Memory B cell (primary cell): ENCODE results near the gene GASK1B.

Source experiments
- ATAC-seq: fragments of 150-1000 bp; cut with Tn5 transposase; 2 replicates; pipeline ENCODE4 v1.10.0; 2021; ENCODE audit warnings: low read depth, mild to moderate bottlenecking, moderate library complexity
- DNase-seq, 2 donors: peaks; one replicate each; pipeline ENCODE4 v3.0.0; 2022; ENCODE audit warnings: low spot score in 2 of 2
- H3K27ac Mint-ChIP-seq: one replicate; pipeline ENCODE4 v1.8.0; 2022; ENCODE audit warnings: mild to moderate bottlenecking, moderate library complexity, mixed read lengths
- H3K27me3 Mint-ChIP-seq: one replicate; pipeline ENCODE4 v1.8.0; 2022; ENCODE audit warnings: mixed read lengths
- H3K36me3 Mint-ChIP-seq: one replicate; pipeline ENCODE4 v1.8.0; 2022; ENCODE audit warnings: mild to moderate bottlenecking, mixed read lengths
- H3K4me1 Mint-ChIP-seq: one replicate; pipeline ENCODE4 v1.8.0; 2022; ENCODE audit warnings: mixed read lengths
- H3K4me3 Mint-ChIP-seq: one replicate; pipeline ENCODE4 v1.8.0; 2022; ENCODE audit warnings: mild to moderate bottlenecking, moderate library complexity, mixed read lengths
- H3K9me3 Mint-ChIP-seq: one replicate; pipeline ENCODE4 v1.8.0; 2022; ENCODE audit warnings: mixed read lengths

GASK1B gene

GRCh38 chr4:158172261-158173258 lies at the start of gene GASK1B:
Gene GASK1B (minus strand): TSS chr4:158173025. CDS start chr4:158171375, 1,650 bp downstream.
- no peaks in the 10 kb centered on the region for H3K36me3 Mint-ChIP-seq
- H3K4me1 Mint-ChIP-seq: peaks cover 2% of the 10 kb centered on the region
- H3K9me3 Mint-ChIP-seq: no peaks in the 10 kb centered on the region
- no peak within 1 kb of the TSS for H3K4me3 Mint-ChIP-seq
- no peak for DNase-seq
- ATAC-seq: no peak
- no peaks in the 10 kb centered on the region for H3K27me3 Mint-ChIP-seq
- H3K27ac Mint-ChIP-seq: no peak within 1 kb of the TSS

- ATAC-seq (no peak), DNase-seq (no peak)
- no peaks in the 10 kb centered on the region for H3K4me1 Mint-ChIP-seq
- peaks cover 2% of the 10 kb centered on the region for H3K27me3 Mint-ChIP-seq
- no peak overlapping the region for H3K4me3 Mint-ChIP-seq
- peaks cover 1% of the 10 kb centered on the region for H3K9me3 Mint-ChIP-seq
- H3K36me3 Mint-ChIP-seq: no peaks in the 10 kb centered on the region
- H3K27ac Mint-ChIP-seq: no peak overlapping the region
These were observed 46.8 kb upstream of the GASK1B start for GRCh38 chr4:158219623-158220022.

GRCh38 chr4:158217763-158218162 lies 44.9 kb upstream of the GASK1B start:
- H3K27ac Mint-ChIP-seq: no peak overlapping the region
- DNase-seq (no peak), ATAC-seq (no peak)
- H3K4me3 Mint-ChIP-seq: no peak overlapping the region
- H3K27me3 Mint-ChIP-seq: no peaks in the 10 kb centered on the region
- no peaks in the 10 kb centered on the region for H3K36me3 Mint-ChIP-seq
- H3K9me3 Mint-ChIP-seq: peaks cover 1% of the 10 kb centered on the region
- no peaks in the 10 kb centered on the region for H3K4me1 Mint-ChIP-seq

GRCh38 chr4:158214856-158215255 lies 42.0 kb upstream of the GASK1B start:
- H3K27ac Mint-ChIP-seq: no peak overlapping the region
- H3K4me3 Mint-ChIP-seq: no peak overlapping the region
- ATAC-seq (no peak), DNase-seq (no peak)
- H3K27me3 Mint-ChIP-seq: peaks cover 4% of the 10 kb centered on the region
- H3K36me3 Mint-ChIP-seq: no peaks in the 10 kb centered on the region
- no peaks in the 10 kb centered on the region for H3K9me3 Mint-ChIP-seq
- H3K4me1 Mint-ChIP-seq: no peaks in the 10 kb centered on the region

GRCh38 chr4:158213466-158213865 lies 40.6 kb upstream of the GASK1B start:
- Mint-ChIP-seq H3K27me3 (peaks cover 4% of the 10 kb centered on the region), H3K4me1 (no peaks in the 10 kb centered on the region), H3K9me3 (no peaks in the 10 kb centered on the region), H3K27ac (no peak overlapping the region), H3K36me3 (no peaks in the 10 kb centered on the region), H3K4me3 (no peak overlapping the region)
- no peak for DNase-seq
- no peak for ATAC-seq

DNA sequence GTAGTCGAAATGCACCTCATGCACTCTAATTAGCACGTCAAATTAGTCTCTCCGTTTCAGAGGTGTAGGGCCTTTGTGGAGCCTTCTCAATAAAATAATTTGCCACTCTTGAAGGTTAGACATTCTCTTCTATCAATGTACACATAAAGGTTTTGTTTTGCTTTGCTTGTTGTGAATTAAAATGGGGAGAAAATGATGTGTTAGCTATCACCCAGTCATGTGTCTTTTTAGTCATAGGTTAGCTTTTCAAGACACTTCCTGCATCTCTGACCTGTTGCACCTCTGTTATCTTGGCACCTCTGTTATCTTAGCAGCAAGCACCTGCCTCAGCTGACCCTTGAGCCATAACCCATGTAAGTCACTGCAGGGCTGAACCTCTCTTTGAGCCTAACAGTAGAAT lies 38.4 kb upstream of the GASK1B start:
- H3K36me3 Mint-ChIP-seq: no peaks in the 10 kb centered on the region
- peaks cover 4% of the 10 kb centered on the region for H3K27me3 Mint-ChIP-seq
- H3K27ac Mint-ChIP-seq: no peak overlapping the region
- no peak overlapping the region for H3K4me3 Mint-ChIP-seq
- peaks cover 1% of the 10 kb centered on the region for H3K9me3 Mint-ChIP-seq
- H3K4me1 Mint-ChIP-seq: no peaks in the 10 kb centered on the region
- DNase-seq (no peak), ATAC-seq (no peak)

DNA sequence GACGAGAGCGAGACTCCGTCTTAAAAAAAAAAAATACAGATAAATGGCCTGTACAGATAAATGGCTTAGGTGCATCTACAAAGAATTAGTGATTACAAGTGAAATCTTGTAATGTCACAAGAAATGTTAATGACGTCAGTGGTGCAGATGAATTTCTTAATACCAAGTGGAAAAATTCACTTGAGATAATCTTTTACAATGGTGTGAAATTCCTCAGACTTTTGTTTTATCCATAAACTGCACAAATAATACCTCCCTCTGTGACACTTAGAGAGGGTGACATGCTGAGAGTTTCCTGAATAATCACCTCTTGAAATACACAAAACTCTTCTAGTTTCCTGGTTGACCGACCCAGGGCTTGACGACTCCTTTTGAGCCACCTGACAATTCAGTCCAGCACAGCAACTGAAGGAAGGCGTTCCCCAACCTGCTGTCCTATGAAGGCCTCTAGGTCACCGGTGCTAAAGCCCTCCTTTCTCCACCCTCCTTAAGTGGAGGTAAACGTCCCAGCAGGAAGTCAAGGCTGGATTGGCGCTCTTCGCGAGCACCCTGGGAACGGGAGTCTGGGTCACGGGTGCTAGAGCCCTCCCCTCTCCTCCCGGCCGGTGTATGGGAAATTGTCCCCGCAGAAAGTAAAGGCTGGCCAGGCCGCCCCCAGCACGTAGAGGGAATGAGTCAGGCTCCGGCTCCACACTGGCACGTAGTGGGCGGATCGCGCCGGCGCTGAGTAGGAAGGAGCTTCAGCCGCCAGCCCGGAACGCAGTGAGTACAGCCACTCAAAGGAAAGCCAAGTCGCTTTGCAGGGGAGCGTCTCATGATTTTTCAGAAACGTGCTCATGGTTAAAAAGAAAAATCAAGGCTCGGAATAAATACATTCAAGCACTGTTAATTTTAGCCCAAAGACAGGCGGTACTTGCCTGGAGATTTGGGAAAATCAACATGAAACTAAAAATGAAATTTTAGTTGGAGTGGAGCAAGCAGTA lies 37.3 kb upstream of the GASK1B start, which contains the start of gene TMEM144:
TMEM144 (plus strand) TSS at position 662 of the 983 bp plus-strand sequence. CDS start 2,182 bp downstream, outside the sequence.
- no peaks in the 10 kb centered on the region for H3K36me3 Mint-ChIP-seq
- ATAC-seq (no peak), DNase-seq (no peak)
- peak within 1 kb of the TSS; percentile 52 for H3K4me3 Mint-ChIP-seq
- no peak within 1 kb of the TSS for H3K27ac Mint-ChIP-seq
- peaks cover 3% of the 10 kb centered on the region for H3K9me3 Mint-ChIP-seq
- peaks cover 4% of the 10 kb centered on the region for H3K27me3 Mint-ChIP-seq
- H3K4me1 Mint-ChIP-seq: no peaks in the 10 kb centered on the region

- DNase-seq (no peak), ATAC-seq (peak; percentile 35)
- H3K4me1 Mint-ChIP-seq: no peaks in the 10 kb centered on the region
- H3K27ac Mint-ChIP-seq: no peak overlapping the region
- peaks cover 3% of the 10 kb centered on the region for H3K9me3 Mint-ChIP-seq
- no peak overlapping the region for H3K4me3 Mint-ChIP-seq
- peaks cover 4% of the 10 kb centered on the region for H3K27me3 Mint-ChIP-seq
- no peaks in the 10 kb centered on the region for H3K36me3 Mint-ChIP-seq
These were observed 36.3 kb upstream of the GASK1B start for GRCh38 chr4:158208963-158209640.

- H3K9me3 Mint-ChIP-seq: peaks cover 6% of the 10 kb centered on the region
- ATAC-seq: no peak
- no peak overlapping the region for H3K4me3 Mint-ChIP-seq
- H3K36me3 Mint-ChIP-seq: no peaks in the 10 kb centered on the region
- H3K27me3 Mint-ChIP-seq: no peaks in the 10 kb centered on the region
- no peaks in the 10 kb centered on the region for H3K4me1 Mint-ChIP-seq
- H3K27ac Mint-ChIP-seq: no peak overlapping the region
- DNase-seq: no peak
These were observed 31.1 kb upstream of the GASK1B start for GRCh38 chr4:158203929-158204328.

DNA sequence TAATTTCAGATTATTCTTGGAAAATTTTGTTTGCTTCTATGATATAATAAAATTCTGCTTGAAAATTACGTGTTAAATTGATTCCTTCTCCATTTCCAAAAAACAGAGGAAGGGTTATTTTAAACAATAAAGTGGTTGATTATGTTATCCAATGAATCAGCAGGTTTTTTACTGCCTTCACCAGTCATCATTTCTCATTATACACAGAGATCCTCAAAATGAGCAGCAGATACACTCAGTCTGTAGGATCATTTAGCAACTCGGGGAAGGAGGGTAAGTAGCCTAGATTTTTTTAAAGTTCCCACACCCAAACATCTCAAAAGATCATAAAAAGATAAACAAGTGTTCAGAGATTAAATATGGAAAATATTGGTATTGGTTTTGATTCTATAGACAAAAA lies 30.6 kb upstream of the GASK1B start:
- H3K27me3 Mint-ChIP-seq: no peaks in the 10 kb centered on the region
- no peak overlapping the region for H3K27ac Mint-ChIP-seq
- H3K9me3 Mint-ChIP-seq: peaks cover 6% of the 10 kb centered on the region
- DNase-seq: no peak
- H3K36me3 Mint-ChIP-seq: no peaks in the 10 kb centered on the region
- no peaks in the 10 kb centered on the region for H3K4me1 Mint-ChIP-seq
- no peak for ATAC-seq
- H3K4me3 Mint-ChIP-seq: no peak overlapping the region

DNA sequence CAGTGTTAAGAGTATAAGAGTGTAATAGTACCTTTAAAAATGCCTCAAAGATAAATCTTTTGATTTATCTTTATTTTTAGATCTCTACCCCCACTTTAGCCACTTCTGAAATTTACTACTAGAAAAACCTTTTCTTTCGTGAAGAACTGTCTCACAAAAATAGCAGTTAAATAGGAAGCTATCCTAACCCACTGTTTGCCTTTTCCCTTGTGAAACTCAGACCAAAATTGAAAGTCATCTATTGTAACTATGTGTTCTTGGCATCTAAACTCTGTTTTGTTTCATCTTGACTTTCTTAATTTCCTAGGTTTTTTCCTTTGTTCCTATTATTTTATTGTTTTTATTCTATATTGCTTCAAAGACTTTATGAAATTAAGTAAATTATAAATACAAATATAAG lies 29.7 kb upstream of the GASK1B start:
- no peak overlapping the region for H3K4me3 Mint-ChIP-seq
- H3K9me3 Mint-ChIP-seq: peaks cover 6% of the 10 kb centered on the region
- ATAC-seq (no peak), DNase-seq (no peak)
- H3K27me3 Mint-ChIP-seq: no peaks in the 10 kb centered on the region
- H3K27ac Mint-ChIP-seq: no peak overlapping the region
- H3K36me3 Mint-ChIP-seq: no peaks in the 10 kb centered on the region
- H3K4me1 Mint-ChIP-seq: no peaks in the 10 kb centered on the region

GRCh38 chr4:158201876-158202275 lies 29.1 kb upstream of the GASK1B start:
- DNase-seq: no peak
- Mint-ChIP-seq H3K9me3 (peaks cover 5% of the 10 kb centered on the region), H3K4me3 (no peak overlapping the region), H3K27me3 (no peaks in the 10 kb centered on the region), H3K36me3 (no peaks in the 10 kb centered on the region), H3K27ac (no peak overlapping the region), H3K4me1 (no peaks in the 10 kb centered on the region)
- ATAC-seq: no peak

- Mint-ChIP-seq H3K36me3 (no peaks in the 10 kb centered on the region), H3K4me1 (no peaks in the 10 kb centered on the region), H3K9me3 (peaks cover 5% of the 10 kb centered on the region), H3K27ac (no peak overlapping the region), H3K4me3 (no peak overlapping the region), H3K27me3 (no peaks in the 10 kb centered on the region)
- no peak for ATAC-seq
- no peak for DNase-seq
These were observed 28.5 kb upstream of the GASK1B start for GRCh38 chr4:158201322-158201721.
